Parathyroid adenoma (tissue), 2 donors: ENCODE data around the gene ABLIM1.
A peak's percentile ranks its signal among the peaks of the same experiment; 100 is the strongest.

Source experiments
- H2AFZ ChIP-seq: fragments of 300-600 bp; sonication (generic); one replicate; pipeline ENCODE4 v1.7.0; 2017; ENCODE audit warnings: antibody characterized with exemption, mild to moderate bottlenecking
- H3K27ac ChIP-seq: fragments of 300-600 bp; sonication (generic); one replicate; pipeline ENCODE4 v1.7.0; 2017
- H3K27me3 ChIP-seq: fragments of 300-600 bp; sonication (generic); one replicate; pipeline ENCODE4 v1.7.0; 2017; ENCODE audit warnings: low read length; ENCODE audit not compliant: control insufficient read depth, insufficient read depth
- H3K36me3 ChIP-seq: fragments of 300-600 bp; sonication (generic); one replicate; pipeline ENCODE4 v1.7.0; 2017; ENCODE audit warnings: low read length; ENCODE audit not compliant: control insufficient read depth, insufficient read depth
- H3K4me1 ChIP-seq: fragments of 300-600 bp; sonication (generic); one replicate; pipeline ENCODE4 v1.7.0; 2017; ENCODE audit warnings: control low read depth
- H3K4me2 ChIP-seq: fragments of 300-600 bp; sonication (generic); one replicate; pipeline ENCODE4 v1.7.0; 2017; ENCODE audit warnings: low read length
- H3K4me3 ChIP-seq: fragments of 300-600 bp; sonication (generic); one replicate; pipeline ENCODE4 v1.7.0; 2017; ENCODE audit warnings: low read depth, low read length
- H3K79me2 ChIP-seq: fragments of 300-600 bp; sonication (generic); one replicate; pipeline ENCODE4 v1.7.0; 2017; ENCODE audit warnings: control low read depth
- H3K9ac ChIP-seq: fragments of 300-600 bp; sonication (generic); one replicate; pipeline ENCODE4 v1.7.0; 2017; ENCODE audit warnings: mild to moderate bottlenecking
- H3K9me3 ChIP-seq: fragments of 300-600 bp; sonication (generic); one replicate; pipeline ENCODE4 v1.7.0; 2017; ENCODE audit warnings: low read length; ENCODE audit not compliant: control insufficient read depth
- CTCF ChIP-seq: fragments of 300-600 bp; sonication (generic); IDR thresholded peaks from one replicate; pipeline ENCODE4 v1.7.0; 2017; ENCODE audit warnings: antibody characterized with exemption, mild to moderate bottlenecking
- donor health status: primary hyperparathyroidism.

Gene ABLIM1

GRCh38 chr10:114684822-114685209 is 26.7 kb upstream of the ABLIM1 start:
- Histone ChIP-seq H3K4me3 (no peak overlapping the region), H3K9ac (no peak overlapping the region)

GRCh38 chr10:114684084-114684821 is 26.2 kb upstream of the ABLIM1 start:
- no peak overlapping the region for H2AFZ ChIP-seq
- TF ChIP-seq CTCF, result no peak
- H3K4me2 ChIP-seq, result no peak overlapping the region
- no peak overlapping the region for H3K27ac ChIP-seq
- H3K27me3 ChIP-seq, result no peaks in the 10 kb centered on the region
- no peaks in the 10 kb centered on the region for H3K36me3 ChIP-seq
- H3K79me2 ChIP-seq, result no peaks in the 10 kb centered on the region
- no peaks in the 10 kb centered on the region for H3K9me3 ChIP-seq
- peaks cover 4% of the 10 kb centered on the region for H3K4me1 ChIP-seq
- H3K4me3 ChIP-seq, result no peak overlapping the region
- H3K9ac ChIP-seq, result no peak overlapping the region

More at GRCh38 chr10:114684822-114685209, 26.7 kb upstream of the ABLIM1 start:
- Histone ChIP-seq H3K79me2 (no peaks in the 10 kb centered on the region), H3K4me1 (peaks cover 4% of the 10 kb centered on the region), H3K27ac (no peak overlapping the region), H3K27me3 (no peaks in the 10 kb centered on the region), H2AFZ (no peak overlapping the region), H3K36me3 (no peaks in the 10 kb centered on the region), H3K9me3 (no peaks in the 10 kb centered on the region), H3K4me2 (peak overlapping the region; percentile 9)
- TF ChIP-seq CTCF, result no peak

GRCh38 chr10:114683593-114683992 is 25.5 kb upstream of the ABLIM1 start:
- Histone ChIP-seq H3K4me2 (no peak overlapping the region), H3K9ac (no peak overlapping the region), H3K27me3 (no peaks in the 10 kb centered on the region), H3K27ac (no peak overlapping the region), H3K79me2 (no peaks in the 10 kb centered on the region), H3K9me3 (no peaks in the 10 kb centered on the region), H3K36me3 (no peaks in the 10 kb centered on the region), H2AFZ (no peak overlapping the region), H3K4me3 (no peak overlapping the region), H3K4me1 (peaks cover 4% of the 10 kb centered on the region)
- no peak for TF ChIP-seq CTCF

- H3K4me1 ChIP-seq, result peaks cover 4% of the 10 kb centered on the region
- H3K36me3 ChIP-seq, result no peaks in the 10 kb centered on the region
- TF ChIP-seq CTCF, result no peak
- no peak overlapping the region for H3K9ac ChIP-seq
- H3K9me3 ChIP-seq, result no peaks in the 10 kb centered on the region
- no peak overlapping the region for H3K27ac ChIP-seq
- H3K27me3 ChIP-seq, result no peaks in the 10 kb centered on the region
- no peak overlapping the region for H3K4me2 ChIP-seq
- no peaks in the 10 kb centered on the region for H3K79me2 ChIP-seq
- no peak overlapping the region for H2AFZ ChIP-seq
- H3K4me3 ChIP-seq, result no peak overlapping the region
Measured at GRCh38 chr10:114683162-114683561, 25.1 kb upstream of the ABLIM1 start.

- no peak overlapping the region for H3K4me3 ChIP-seq
- no peak overlapping the region for H2AFZ ChIP-seq
- H3K36me3 ChIP-seq, result no peaks in the 10 kb centered on the region
- no peak for TF ChIP-seq CTCF
- H3K4me2 ChIP-seq, result no peak overlapping the region
- no peaks in the 10 kb centered on the region for H3K27me3 ChIP-seq
- peaks cover 4% of the 10 kb centered on the region for H3K4me1 ChIP-seq
- H3K9ac ChIP-seq, result no peak overlapping the region
- H3K27ac ChIP-seq, result no peak overlapping the region
- no peaks in the 10 kb centered on the region for H3K79me2 ChIP-seq
- no peaks in the 10 kb centered on the region for H3K9me3 ChIP-seq
Measured at GRCh38 chr10:114682532-114682931, 24.5 kb upstream of the ABLIM1 start.
